Measurements from ENCODE around the gene SCUBE1.

The SCUBE1 gene

GRCh38 chr22:43295660-43296059 is 47.5 kb downstream of the SCUBE1 start:
- no peaks in the 10 kb centered on the region for H3F3A ChIP-seq (ENCODE audit: low read depth)
- H3K9me2 ChIP-seq (replicated peaks; ENCODE audit: low read depth, low read length), result no peaks in the 10 kb centered on the region
- H3K4me1 ChIP-seq (ENCODE audit: insufficient read depth, low read length, poor library complexity, severe bottlenecking), result no peaks in the 10 kb centered on the region
- H3K4me3 ChIP-seq (ENCODE audit: low read length, poor library complexity, severe bottlenecking), result no peak overlapping the region
- H4K20me1 ChIP-seq (ENCODE audit: insufficient read depth, low read length, poor library complexity, severe bottlenecking), result no peaks in the 10 kb centered on the region
- H3K4me2 ChIP-seq (ENCODE audit: low read depth, low read length, poor library complexity, severe bottlenecking), result no peak overlapping the region
- H3K79me2 ChIP-seq (ENCODE audit: insufficient read depth, low read length), result no peaks in the 10 kb centered on the region
- H3K9me3 ChIP-seq (ENCODE audit: insufficient read depth, low read depth, low read length), result no peaks in the 10 kb centered on the region
- H3K9ac ChIP-seq (ENCODE audit: low read depth, low read length, poor library complexity, severe bottlenecking), result no peak overlapping the region
- H3K36me3 ChIP-seq (ENCODE audit: insufficient read depth, low read length), result no peaks in the 10 kb centered on the region
- no peak for TF ChIP-seq EZH2phosphoT487 (IDR thresholded peaks at IDR 0.05; ENCODE audit: borderline replicate concordance)
- TF ChIP-seq, protein P1, sequence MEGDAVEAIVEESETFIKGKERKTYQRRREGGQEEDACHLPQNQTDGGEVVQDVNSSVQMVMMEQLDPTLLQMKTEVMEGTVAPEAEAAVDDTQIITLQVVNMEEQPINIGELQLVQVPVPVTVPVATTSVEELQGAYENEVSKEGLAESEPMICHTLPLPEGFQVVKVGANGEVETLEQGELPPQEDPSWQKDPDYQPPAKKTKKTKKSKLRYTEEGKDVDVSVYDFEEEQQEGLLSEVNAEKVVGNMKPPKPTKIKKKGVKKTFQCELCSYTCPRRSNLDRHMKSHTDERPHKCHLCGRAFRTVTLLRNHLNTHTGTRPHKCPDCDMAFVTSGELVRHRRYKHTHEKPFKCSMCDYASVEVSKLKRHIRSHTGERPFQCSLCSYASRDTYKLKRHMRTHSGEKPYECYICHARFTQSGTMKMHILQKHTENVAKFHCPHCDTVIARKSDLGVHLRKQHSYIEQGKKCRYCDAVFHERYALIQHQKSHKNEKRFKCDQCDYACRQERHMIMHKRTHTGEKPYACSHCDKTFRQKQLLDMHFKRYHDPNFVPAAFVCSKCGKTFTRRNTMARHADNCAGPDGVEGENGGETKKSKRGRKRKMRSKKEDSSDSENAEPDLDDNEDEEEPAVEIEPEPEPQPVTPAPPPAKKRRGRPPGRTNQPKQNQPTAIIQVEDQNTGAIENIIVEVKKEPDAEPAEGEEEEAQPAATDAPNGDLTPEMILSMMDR (conservative IDR thresholded peaks at IDR 0.05; ENCODE audit: low read length), result no peak
- no peak overlapping the region for H2AFZ ChIP-seq (ENCODE audit: low read length)
- H3K27me3 ChIP-seq (ENCODE audit: insufficient read depth, low read length, poor library complexity, severe bottlenecking), result no peaks in the 10 kb centered on the region

DNA sequence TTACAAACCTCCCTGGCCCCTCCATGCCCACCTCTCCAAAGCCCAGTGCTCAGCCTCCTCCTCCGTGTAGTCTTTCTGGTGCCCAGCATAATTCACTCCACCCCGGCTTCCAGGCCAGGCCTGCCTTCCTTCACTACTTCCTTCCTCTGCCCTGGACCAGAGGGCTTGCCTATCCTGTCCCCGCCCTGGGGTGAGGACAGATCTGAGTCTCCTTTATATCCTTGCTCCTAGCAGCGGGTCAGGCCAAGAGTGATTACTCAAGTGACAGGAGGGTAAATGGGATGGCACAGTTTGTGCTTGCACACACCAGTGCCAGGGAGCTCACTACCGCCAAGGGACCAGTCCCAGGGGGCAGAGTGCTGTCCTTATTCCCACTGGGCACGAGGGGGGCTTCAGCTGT is 48.0 kb downstream of the SCUBE1 start:
- Histone ChIP-seq H3F3A (ENCODE audit: low read depth) (no peaks in the 10 kb centered on the region), H3K79me2 (ENCODE audit: insufficient read depth, low read length) (no peaks in the 10 kb centered on the region), H3K4me1 (ENCODE audit: insufficient read depth, low read length, poor library complexity, severe bottlenecking) (no peaks in the 10 kb centered on the region), H3K9me3 (ENCODE audit: insufficient read depth, low read depth, low read length) (no peaks in the 10 kb centered on the region), H3K27me3 (ENCODE audit: insufficient read depth, low read length, poor library complexity, severe bottlenecking) (no peaks in the 10 kb centered on the region), H3K36me3 (ENCODE audit: insufficient read depth, low read length) (no peaks in the 10 kb centered on the region), H2AFZ (ENCODE audit: low read length) (no peak overlapping the region), H3K9ac (ENCODE audit: low read depth, low read length, poor library complexity, severe bottlenecking) (no peak overlapping the region), H3K9me2 (replicated peaks; ENCODE audit: low read depth, low read length) (no peaks in the 10 kb centered on the region), H4K20me1 (ENCODE audit: insufficient read depth, low read length, poor library complexity, severe bottlenecking) (no peaks in the 10 kb centered on the region), H3K4me2 (ENCODE audit: low read depth, low read length, poor library complexity, severe bottlenecking) (no peak overlapping the region), H3K4me3 (ENCODE audit: low read length, poor library complexity, severe bottlenecking) (no peak overlapping the region)
- TF ChIP-seq, protein P1 (conservative IDR thresholded peaks at IDR 0.05; ENCODE audit: low read length), result no peak
- no peak for TF ChIP-seq EZH2phosphoT487 (IDR thresholded peaks at IDR 0.05; ENCODE audit: borderline replicate concordance)

DNA sequence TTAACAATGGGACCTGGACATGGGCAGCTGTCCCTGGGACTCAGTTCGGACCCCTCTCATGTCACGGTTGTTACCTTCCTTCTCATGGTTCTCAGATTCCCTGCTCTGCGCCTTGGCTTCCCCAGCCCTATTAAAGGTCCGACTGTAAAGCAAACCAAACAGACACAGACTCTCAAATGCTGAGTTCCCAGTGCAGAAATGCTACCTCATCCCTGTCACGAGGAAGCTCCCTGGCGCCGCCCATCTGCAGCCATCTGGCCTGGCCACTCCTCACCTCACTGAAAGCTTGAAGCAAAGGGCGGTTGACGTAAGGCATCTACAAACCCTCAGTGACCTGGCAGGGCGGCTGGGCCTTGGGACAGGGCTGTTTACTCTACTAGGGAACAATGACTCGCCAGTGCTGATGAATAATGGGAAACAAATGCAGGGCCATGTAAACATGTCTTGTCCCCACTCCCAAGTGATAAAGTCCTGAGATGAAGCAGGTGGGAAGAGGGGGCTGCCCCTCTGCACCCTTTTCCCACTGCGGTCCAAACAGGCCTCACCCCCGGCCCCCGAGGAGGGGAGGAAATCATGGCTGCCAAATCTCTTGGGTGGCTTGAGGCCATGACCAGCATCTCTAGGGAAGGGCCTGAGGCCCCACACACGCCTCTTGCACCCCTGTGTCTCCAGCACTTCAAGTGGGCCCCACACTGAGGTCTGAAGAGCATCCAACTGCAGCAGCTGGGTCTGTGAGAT is 49.3 kb downstream of the SCUBE1 start:
- Histone ChIP-seq H3F3A (ENCODE audit: low read depth) (no peaks in the 10 kb centered on the region), H3K27me3 (ENCODE audit: insufficient read depth, low read length, poor library complexity, severe bottlenecking) (no peaks in the 10 kb centered on the region), H3K9me2 (replicated peaks; ENCODE audit: low read depth, low read length) (no peaks in the 10 kb centered on the region), H3K9me3 (ENCODE audit: insufficient read depth, low read depth, low read length) (no peaks in the 10 kb centered on the region), H3K9ac (ENCODE audit: low read depth, low read length, poor library complexity, severe bottlenecking) (no peak overlapping the region), H4K20me1 (ENCODE audit: insufficient read depth, low read length, poor library complexity, severe bottlenecking) (no peaks in the 10 kb centered on the region), H2AFZ (ENCODE audit: low read length) (no peak overlapping the region), H3K4me3 (ENCODE audit: low read length, poor library complexity, severe bottlenecking) (no peak overlapping the region), H3K36me3 (ENCODE audit: insufficient read depth, low read length) (no peaks in the 10 kb centered on the region), H3K4me1 (ENCODE audit: insufficient read depth, low read length, poor library complexity, severe bottlenecking) (no peaks in the 10 kb centered on the region), H3K4me2 (ENCODE audit: low read depth, low read length, poor library complexity, severe bottlenecking) (no peak overlapping the region), H3K79me2 (ENCODE audit: insufficient read depth, low read length) (no peaks in the 10 kb centered on the region)
- TF ChIP-seq EZH2phosphoT487 (IDR thresholded peaks at IDR 0.05; ENCODE audit: borderline replicate concordance), result no peak
- TF ChIP-seq, protein P1 (conservative IDR thresholded peaks at IDR 0.05; ENCODE audit: low read length), result no peak

Data from Loucy (cell line).